ENCODE data around the gene YIPF1. TPM values are rescaled to one million over a fixed set of nuclear protein-coding genes. Genes with fewer than 3 reads are reported as not detected.
"Not testable (repeated sequence)": the region's sequence is repeated elsewhere in the genome, so short reads cannot be mapped to it uniquely, and the experiment has no call there.

Gene YIPF1
- total RNA-seq, 4 donors from 2014 or later: 17.8 to 31.2 (median 24.4) TPM

DNA sequence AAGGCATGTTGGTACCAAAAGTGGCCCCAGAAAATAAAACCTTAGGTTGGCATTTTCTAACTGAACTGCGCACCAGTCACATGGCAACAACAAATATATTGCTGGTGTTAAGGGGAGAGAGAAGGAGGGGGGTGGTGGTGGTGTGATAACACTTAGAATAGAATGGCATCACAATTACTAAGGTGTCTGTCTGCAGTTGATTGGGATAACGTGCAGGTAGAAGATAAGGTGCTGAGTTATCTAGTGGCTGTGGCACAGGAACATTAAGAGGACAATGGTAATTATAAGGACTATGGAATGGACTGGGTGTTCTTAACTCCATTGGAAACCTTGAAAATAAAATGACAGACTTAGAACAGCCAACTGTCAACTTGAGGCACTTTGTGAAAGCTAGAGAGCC, 1.4 kb upstream of the YIPF1 start:
- Histone ChIP-seq H3K27ac (no peak overlapping the region), H3K4me3 (no peak overlapping the region), H3K36me3 (peaks cover 0 to 18% (median 0%) of the 10 kb centered on the region in 3 donors), H3K9me3 (no peaks in the 10 kb centered on the region), H3K27me3 (no peaks in the 10 kb centered on the region), H3K4me1 (peaks cover 0 to 29% (median 6%) of the 10 kb centered on the region in 4 donors)
- WGBS, 2 donors: 91 to 96% methylated on average over 2 of the region's 2 CpGs
- TF ChIP-seq EP300 (IDR thresholded peaks at IDR 0.05) (no peak), POLR2A (IDR thresholded peaks at IDR 0.05) (no peak)
- TF ChIP-seq, protein P1, sequence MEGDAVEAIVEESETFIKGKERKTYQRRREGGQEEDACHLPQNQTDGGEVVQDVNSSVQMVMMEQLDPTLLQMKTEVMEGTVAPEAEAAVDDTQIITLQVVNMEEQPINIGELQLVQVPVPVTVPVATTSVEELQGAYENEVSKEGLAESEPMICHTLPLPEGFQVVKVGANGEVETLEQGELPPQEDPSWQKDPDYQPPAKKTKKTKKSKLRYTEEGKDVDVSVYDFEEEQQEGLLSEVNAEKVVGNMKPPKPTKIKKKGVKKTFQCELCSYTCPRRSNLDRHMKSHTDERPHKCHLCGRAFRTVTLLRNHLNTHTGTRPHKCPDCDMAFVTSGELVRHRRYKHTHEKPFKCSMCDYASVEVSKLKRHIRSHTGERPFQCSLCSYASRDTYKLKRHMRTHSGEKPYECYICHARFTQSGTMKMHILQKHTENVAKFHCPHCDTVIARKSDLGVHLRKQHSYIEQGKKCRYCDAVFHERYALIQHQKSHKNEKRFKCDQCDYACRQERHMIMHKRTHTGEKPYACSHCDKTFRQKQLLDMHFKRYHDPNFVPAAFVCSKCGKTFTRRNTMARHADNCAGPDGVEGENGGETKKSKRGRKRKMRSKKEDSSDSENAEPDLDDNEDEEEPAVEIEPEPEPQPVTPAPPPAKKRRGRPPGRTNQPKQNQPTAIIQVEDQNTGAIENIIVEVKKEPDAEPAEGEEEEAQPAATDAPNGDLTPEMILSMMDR (IDR thresholded peaks at IDR 0.05): no peak
- no peak for DNase-seq (ENCODE audit: low spot score in 2 of 2)

DNA sequence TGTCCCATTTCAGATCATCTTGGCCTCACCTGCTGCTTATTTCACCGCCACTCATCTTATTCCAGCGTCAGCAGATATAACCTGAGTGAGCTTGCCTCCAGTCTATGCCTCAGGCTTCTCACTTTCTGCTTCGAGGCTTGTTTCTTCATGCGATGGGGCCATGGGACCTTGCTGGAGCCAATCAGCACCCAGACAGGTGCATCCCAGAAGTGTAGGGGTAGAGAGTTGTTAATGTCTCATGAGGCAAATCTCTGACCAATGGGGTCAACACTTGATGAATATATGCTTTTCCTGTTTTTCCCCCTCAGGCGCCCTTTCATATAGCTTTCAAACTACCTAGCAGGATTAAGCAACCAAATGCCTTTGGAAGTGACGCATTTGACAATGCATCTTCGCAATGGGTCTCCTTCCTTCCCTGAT, 935 bp upstream of the YIPF1 start:
- TF ChIP-seq EP300 (IDR thresholded peaks at IDR 0.05) (no peak), POLR2A (IDR thresholded peaks at IDR 0.05) (no peak)
- TF ChIP-seq, protein P1 (IDR thresholded peaks at IDR 0.05): no peak
- Histone ChIP-seq H3K27me3 (no peaks in the 10 kb centered on the region), H3K9me3 (no peaks in the 10 kb centered on the region), H3K36me3 (peaks cover 0 to 22% (median 0%) of the 10 kb centered on the region in 3 donors), H3K4me1 (peaks cover 0 to 29% (median 6%) of the 10 kb centered on the region in 4 donors), H3K4me3 (peak overlapping the region in 3 of 4 donors; percentile 76 to 89 (median 87)), H3K27ac (peak overlapping the region in 3 of 4 donors; percentile 63 to 85 (median 83))
- no peak for DNase-seq (ENCODE audit: low spot score in 2 of 2)
- WGBS, 2 donors: 78 to 83% methylated on average over 7 of the region's 7 CpGs

DNA sequence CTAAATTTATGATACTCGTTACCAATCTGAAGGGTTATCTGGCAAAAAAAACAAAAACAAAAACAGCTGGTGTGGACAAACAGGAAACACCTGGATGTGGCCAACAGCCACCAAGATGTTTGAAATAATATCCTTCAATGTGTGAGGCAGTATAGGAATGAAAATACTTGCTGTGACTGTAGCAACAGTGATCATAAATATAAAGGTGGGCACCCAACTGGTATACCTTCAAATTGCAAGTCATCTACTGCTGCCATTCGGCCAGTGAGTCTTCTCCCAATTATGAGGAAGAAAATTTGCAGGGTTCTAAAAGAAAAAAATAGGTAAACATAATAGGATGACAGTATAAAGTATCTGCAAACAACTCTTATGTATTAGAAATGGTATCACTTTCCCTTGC, 916 bp downstream of the YIPF1 start:
- DNase-seq (ENCODE audit: low spot score in 2 of 2): no peak
- peak overlapping the region in 3 of 4 donors; percentile 63 to 85 (median 83) for H3K27ac ChIP-seq
- H3K27me3 ChIP-seq: no peaks in the 10 kb centered on the region
- TF ChIP-seq POLR2A (IDR thresholded peaks at IDR 0.05) (no peak), EP300 (IDR thresholded peaks at IDR 0.05) (no peak)
- TF ChIP-seq, protein P1 (IDR thresholded peaks at IDR 0.05): no peak
- H3K4me1 ChIP-seq: peaks cover 0 to 29% (median 6%) of the 10 kb centered on the region in 4 donors
- WGBS, 2 donors: 52 to 73% methylated on average over 2 of the region's 2 CpGs
- no peaks in the 10 kb centered on the region for H3K9me3 ChIP-seq
- peaks cover 0 to 34% (median 0%) of the 10 kb centered on the region in 3 donors for H3K36me3 ChIP-seq
- H3K4me3 ChIP-seq: peak overlapping the region in 2 of 4 donors; percentile 76 to 89

- WGBS, 2 donors: 94 to 95% methylated on average over 6 of the region's 6 CpGs
Observed at GRCh38 chr1:53883600-53883999, 6.0 kb downstream of the YIPF1 start.

GRCh38 chr1:53881853-53882252, 7.7 kb downstream of the YIPF1 start:
- peaks cover 0 to 76% (median 14%) of the 10 kb centered on the region in 3 donors for H3K36me3 ChIP-seq
- H3K9me3 ChIP-seq; DNase-seq (ENCODE audit: low spot score in 2 of 2); H3K4me1 ChIP-seq; H3K4me3 ChIP-seq; H3K27ac ChIP-seq; H3K27me3 ChIP-seq: not testable (repeated sequence)
- WGBS, 2 donors: 97 to 99% methylated on average over 2 of the region's 2 CpGs

More at GRCh38 chr1:53883600-53883999, 6.0 kb downstream of the YIPF1 start:
- H3K9me3 ChIP-seq; H3K27me3 ChIP-seq; H3K27ac ChIP-seq; DNase-seq (ENCODE audit: low spot score in 2 of 2); H3K4me1 ChIP-seq; H3K4me3 ChIP-seq: not testable (repeated sequence)
- H3K36me3 ChIP-seq: peaks cover 0 to 73% (median 4%) of the 10 kb centered on the region in 3 donors

DNA sequence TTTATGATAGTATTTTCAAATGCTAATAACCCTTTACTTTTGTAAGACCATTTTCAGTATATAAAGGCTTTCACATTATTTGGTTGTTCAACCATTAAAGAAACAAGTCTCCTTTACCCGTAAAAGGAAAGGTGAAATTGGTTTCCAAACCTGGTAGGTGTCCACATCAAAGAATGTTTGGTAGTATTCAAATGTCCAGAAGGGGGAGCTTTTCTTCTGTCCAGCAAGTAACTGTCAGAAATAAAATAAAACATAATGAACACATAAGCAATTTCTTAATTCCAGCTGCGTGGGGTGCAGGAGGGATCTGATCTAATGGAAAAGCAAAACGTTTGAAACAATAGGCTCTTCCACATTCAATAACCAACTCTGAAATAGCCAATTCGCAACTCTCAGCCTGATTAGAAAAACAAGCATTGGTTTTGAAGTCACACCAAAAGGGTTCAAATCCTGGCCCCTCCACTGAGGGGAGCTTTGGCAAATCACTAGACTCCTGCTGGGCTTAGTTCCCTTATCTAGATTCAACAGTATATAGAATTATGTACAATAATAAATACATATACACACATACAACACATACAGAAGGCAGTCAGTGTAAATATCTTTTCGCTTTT, 11.0 kb downstream of the YIPF1 start:
- TF ChIP-seq, protein P1 (IDR thresholded peaks at IDR 0.05): peak; percentile 26 to 55 (median 33)
- TF ChIP-seq POLR2A (IDR thresholded peaks at IDR 0.05): no peak
- Histone ChIP-seq H3K27me3 (no peaks in the 10 kb centered on the region), H3K27ac (no peak overlapping the region), H3K4me1 (no peaks in the 10 kb centered on the region), H3K9me3 (peaks cover 0 to 2% (median 0%) of the 10 kb centered on the region in 4 donors), H3K36me3 (peaks cover 0 to 84% (median 22%) of the 10 kb centered on the region in 3 donors), H3K4me3 (no peak overlapping the region)
- no peak for DNase-seq (ENCODE audit: low spot score in 2 of 2)
- 41 to 44% methylated on average over 5 of the region's 5 CpGs for WGBS, 2 donors

- H3K9me3 ChIP-seq; DNase-seq (ENCODE audit: low spot score in 2 of 2); H3K27me3 ChIP-seq; H3K4me3 ChIP-seq; H3K27ac ChIP-seq; H3K4me1 ChIP-seq: not testable (repeated sequence)
- 95 to 97% methylated on average over 2 of the region's 2 CpGs for WGBS, 2 donors
- H3K36me3 ChIP-seq: peaks cover 0 to 70% (median 17%) of the 10 kb centered on the region in 3 donors
Observed at GRCh38 chr1:53875150-53875549, 14.4 kb downstream of the YIPF1 start.

Data from tibial nerve (tissue), 4 donors.